Loucy (cell line): ENCODE results near the gene ZNF598.
"Not testable (repeated sequence)": the region's sequence is repeated elsewhere in the genome, so short reads cannot be mapped to it uniquely, and the experiment has no call there.

ENCODE experiments used
- H2AFZ ChIP-seq: fragments of 200-600 bp; sonication (generic); 2 replicates; pipeline ENCODE4 v1.6.0; 2016; ENCODE audit warnings: antibody characterized with exemption, mild to moderate bottlenecking, low read length, moderate library complexity
- H3F3A ChIP-seq: fragments of 200-600 bp; 2 replicates; pipeline ENCODE4 v1.6.0; 2016; ENCODE audit warnings: antibody characterized with exemption, low read depth, mild to moderate bottlenecking
- H3K27me3 ChIP-seq: fragments of 200-600 bp; sonication (generic); 2 replicates; pipeline ENCODE4 v1.6.1; 2014; ENCODE audit warnings: low read length, mild to moderate bottlenecking; ENCODE audit not compliant: insufficient read depth, poor library complexity, severe bottlenecking
- H3K36me3 ChIP-seq: fragments of 200-600 bp; sonication (generic); 2 replicates; pipeline ENCODE4 v1.6.1; 2016; ENCODE audit warnings: low read length; ENCODE audit not compliant: insufficient read depth
- H3K4me1 ChIP-seq: fragments of 200-600 bp; sonication (generic); 2 replicates; pipeline ENCODE4 v1.5.1; 2014; ENCODE audit warnings: low read length, mild to moderate bottlenecking; ENCODE audit not compliant: insufficient read depth, poor library complexity, severe bottlenecking
- H3K4me2 ChIP-seq: fragments of 200-600 bp; sonication (generic); 2 replicates; pipeline ENCODE4 v1.6.0; 2014; ENCODE audit warnings: antibody characterized with exemption, low read length, low read depth, mild to moderate bottlenecking; ENCODE audit not compliant: poor library complexity, severe bottlenecking
- H3K4me3 ChIP-seq: fragments of 200-600 bp; sonication (generic); 2 replicates; pipeline ENCODE4 v1.5.1; 2014; ENCODE audit warnings: low read length, mild to moderate bottlenecking, mixed read lengths; ENCODE audit not compliant: poor library complexity, severe bottlenecking
- H3K79me2 ChIP-seq: fragments of 200-600 bp; sonication (generic); 2 replicates; pipeline ENCODE4 v1.6.1; 2014; ENCODE audit warnings: low read length; ENCODE audit not compliant: insufficient read depth
- H3K9ac ChIP-seq: fragments of 200-600 bp; sonication (generic); 2 replicates; pipeline ENCODE4 v1.6.0; 2014; ENCODE audit warnings: mild to moderate bottlenecking, low read depth, low read length, moderate library complexity; ENCODE audit not compliant: poor library complexity, severe bottlenecking
- H3K9me2 ChIP-seq: fragments of 200-600 bp; sonication (generic); replicated peaks from 2 replicates; pipeline ENCODE4 v1.6.1; 2016; ENCODE audit warnings: low read depth, low read length, mixed read lengths
- H3K9me3 ChIP-seq: fragments of 200-600 bp; sonication (generic); 2 replicates; pipeline ENCODE4 v1.6.1; 2014; ENCODE audit warnings: mild to moderate bottlenecking, antibody characterized with exemption, low read length, low read depth; ENCODE audit not compliant: insufficient read depth
- H4K20me1 ChIP-seq: fragments of 200-600 bp; sonication (generic); 2 replicates; pipeline ENCODE4 v1.6.0; 2014; ENCODE audit warnings: antibody characterized with exemption, low read length, mild to moderate bottlenecking; ENCODE audit not compliant: insufficient read depth, poor library complexity, severe bottlenecking
- EZH2phosphoT487 ChIP-seq: fragments of 200-600 bp; IDR thresholded peaks from 2 replicates; pipeline ENCODE4 v1.6.1; 2018; ENCODE audit warnings: antibody characterized with exemption, mild to moderate bottlenecking, moderate library complexity, borderline replicate concordance
- TF ChIP-seq, protein P1 (sequence below): fragments of 200-600 bp; sonication (generic); conservative IDR thresholded peaks from 2 replicates; pipeline ENCODE4 v1.5.1; 2014; ENCODE audit warnings: mild to moderate bottlenecking, antibody characterized with exemption, low read length

Gene ZNF598

DNA sequence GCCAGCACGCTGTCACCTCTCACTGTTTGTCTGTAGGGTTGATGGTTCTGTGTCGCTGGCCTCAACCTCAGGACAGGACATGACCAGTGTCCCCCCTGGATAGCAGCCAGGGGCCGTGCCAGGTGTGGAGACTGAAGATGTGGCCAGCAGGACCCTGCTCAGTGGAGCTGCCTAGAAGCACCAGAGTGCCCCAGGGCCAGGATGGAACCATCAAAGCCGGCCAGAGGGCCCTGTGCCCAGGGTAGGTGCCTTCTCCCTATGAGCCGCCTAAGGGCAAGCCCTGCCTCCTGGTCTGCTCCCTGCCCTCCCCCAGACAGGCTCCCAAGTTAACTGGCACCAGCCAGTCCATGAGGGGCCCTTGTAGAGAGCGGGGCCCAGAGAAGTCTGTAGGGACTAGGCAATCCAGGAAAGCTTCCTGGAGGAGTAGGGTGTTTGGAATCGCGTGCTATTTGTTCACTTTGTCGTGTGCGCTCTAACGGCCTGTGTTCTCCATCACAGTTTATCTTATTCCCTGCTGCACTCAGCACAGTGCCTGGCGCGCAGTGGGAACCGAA lies 50.8 kb downstream of the ZNF598 start:
- TF ChIP-seq EZH2phosphoT487: no peak
- TF ChIP-seq, protein P1, sequence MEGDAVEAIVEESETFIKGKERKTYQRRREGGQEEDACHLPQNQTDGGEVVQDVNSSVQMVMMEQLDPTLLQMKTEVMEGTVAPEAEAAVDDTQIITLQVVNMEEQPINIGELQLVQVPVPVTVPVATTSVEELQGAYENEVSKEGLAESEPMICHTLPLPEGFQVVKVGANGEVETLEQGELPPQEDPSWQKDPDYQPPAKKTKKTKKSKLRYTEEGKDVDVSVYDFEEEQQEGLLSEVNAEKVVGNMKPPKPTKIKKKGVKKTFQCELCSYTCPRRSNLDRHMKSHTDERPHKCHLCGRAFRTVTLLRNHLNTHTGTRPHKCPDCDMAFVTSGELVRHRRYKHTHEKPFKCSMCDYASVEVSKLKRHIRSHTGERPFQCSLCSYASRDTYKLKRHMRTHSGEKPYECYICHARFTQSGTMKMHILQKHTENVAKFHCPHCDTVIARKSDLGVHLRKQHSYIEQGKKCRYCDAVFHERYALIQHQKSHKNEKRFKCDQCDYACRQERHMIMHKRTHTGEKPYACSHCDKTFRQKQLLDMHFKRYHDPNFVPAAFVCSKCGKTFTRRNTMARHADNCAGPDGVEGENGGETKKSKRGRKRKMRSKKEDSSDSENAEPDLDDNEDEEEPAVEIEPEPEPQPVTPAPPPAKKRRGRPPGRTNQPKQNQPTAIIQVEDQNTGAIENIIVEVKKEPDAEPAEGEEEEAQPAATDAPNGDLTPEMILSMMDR: no peak
- Histone ChIP-seq H3K4me1 (peaks cover 4% of the 10 kb centered on the region), H3K9me3 (no peaks in the 10 kb centered on the region), H3K27me3 (no peaks in the 10 kb centered on the region), H3K79me2 (peaks cover 33% of the 10 kb centered on the region), H3K4me2 (peak overlapping the region; percentile 18), H2AFZ (peak overlapping the region; percentile 92), H3K9me2 (no peaks in the 10 kb centered on the region), H3K36me3 (peaks cover 16% of the 10 kb centered on the region; the same call in 1 of the 2 replicates), H3K9ac (peak overlapping the region; percentile 85), H3F3A (peaks cover 9% of the 10 kb centered on the region; the same call in 1 of the 2 replicates), H4K20me1 (peaks cover 22% of the 10 kb centered on the region), H3K4me3 (peak overlapping the region; percentile 84)

DNA sequence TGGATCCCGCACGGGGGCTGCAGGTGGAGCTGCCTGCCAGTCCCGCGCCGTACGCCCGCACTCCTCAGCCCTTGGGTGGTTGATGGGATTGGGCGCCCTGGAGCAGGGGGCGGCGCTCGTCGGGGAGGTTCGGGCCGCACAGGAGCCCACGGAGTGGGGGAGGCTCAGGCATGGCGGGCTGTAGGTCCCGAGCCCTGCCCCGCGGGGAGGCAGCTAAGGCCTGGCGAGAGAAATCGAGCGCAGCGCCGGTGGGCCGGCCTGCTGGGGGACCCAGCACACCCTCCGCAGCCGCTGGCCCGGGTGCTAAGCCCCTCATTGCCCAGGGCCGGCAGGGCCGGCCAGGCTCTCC lies 51.5 kb downstream of the ZNF598 start:
- Histone ChIP-seq H4K20me1 (peaks cover 16% of the 10 kb centered on the region), H3K36me3 (peaks cover 16% of the 10 kb centered on the region; the same call in 1 of the 2 replicates), H3K79me2 (peaks cover 26% of the 10 kb centered on the region)
- not testable (repeated sequence) for H2AFZ ChIP-seq, H3K9ac ChIP-seq, H3K4me2 ChIP-seq, H3K9me3 ChIP-seq, H3K9me2 ChIP-seq, H3K27me3 ChIP-seq, H3K4me1 ChIP-seq, H3K4me3 ChIP-seq, H3F3A ChIP-seq

DNA sequence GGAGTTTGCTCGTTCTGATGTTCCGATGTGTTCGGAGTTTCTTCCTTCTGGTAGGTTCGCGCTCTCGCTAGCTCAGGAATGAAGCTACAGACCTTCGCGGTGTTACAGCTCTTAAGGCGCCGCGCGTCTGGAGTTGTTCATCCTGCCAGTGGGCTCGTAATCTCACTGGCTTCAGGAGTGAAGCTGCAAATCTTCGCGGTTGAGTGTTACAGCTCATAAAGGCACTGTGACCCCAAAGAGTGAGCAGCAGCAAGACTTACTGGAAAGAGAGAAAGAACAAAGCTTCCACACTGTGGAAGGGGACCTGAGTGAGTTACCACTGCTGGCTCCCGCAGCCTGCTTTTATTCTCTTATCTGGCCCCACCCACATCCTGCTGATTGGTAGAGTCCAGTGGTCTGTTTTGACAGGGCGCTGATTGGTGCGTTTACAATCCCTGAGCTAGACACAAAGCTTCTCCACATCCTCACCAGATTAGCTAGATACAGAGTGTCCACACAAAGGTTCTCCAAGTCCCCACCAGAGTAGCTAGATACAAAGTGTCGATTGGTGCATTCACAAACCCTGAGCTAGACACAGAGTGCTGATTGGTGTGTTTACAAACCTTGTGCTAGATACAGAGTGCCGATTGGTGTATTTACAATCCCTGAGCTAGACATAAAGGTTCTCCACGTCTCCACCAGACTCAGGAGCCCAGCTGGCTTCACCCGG lies 52.0 kb downstream of the ZNF598 start:
- H3K4me3 ChIP-seq, H3K4me1 ChIP-seq, H2AFZ ChIP-seq, H3K4me2 ChIP-seq, H3K9me2 ChIP-seq, H3K9ac ChIP-seq, H3K9me3 ChIP-seq, H3F3A ChIP-seq, H3K27me3 ChIP-seq: not testable (repeated sequence)
- H3K36me3 ChIP-seq: peaks cover 10% of the 10 kb centered on the region; the same call in 1 of the 2 replicates
- H3K79me2 ChIP-seq: peaks cover 21% of the 10 kb centered on the region; the same call in 1 of the 2 replicates
- peaks cover 12% of the 10 kb centered on the region for H4K20me1 ChIP-seq

DNA sequence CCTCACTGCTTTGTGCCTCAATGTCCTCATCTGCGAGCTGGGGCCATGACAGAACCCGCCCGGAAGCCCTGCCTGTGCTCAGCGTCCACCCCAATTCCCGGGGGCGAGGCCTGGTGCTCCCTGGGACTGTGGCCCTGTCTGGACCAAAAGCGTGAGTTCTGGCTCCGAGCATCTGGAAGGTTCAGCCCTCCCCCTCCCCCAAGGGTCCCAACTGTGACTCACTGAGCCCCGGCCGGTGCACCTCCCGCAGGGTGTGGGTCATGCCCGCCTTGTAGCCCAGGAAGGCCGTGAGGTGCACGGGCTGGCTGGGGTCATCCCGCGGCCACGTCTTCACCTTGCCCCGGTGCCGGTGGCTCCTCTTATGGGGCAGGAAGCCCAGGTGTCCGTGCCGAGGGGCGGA lies 55.9 kb downstream of the ZNF598 start:
- no peaks in the 10 kb centered on the region for H3K79me2 ChIP-seq
- H3K9me3 ChIP-seq: no peaks in the 10 kb centered on the region
- H3K4me1 ChIP-seq: no peaks in the 10 kb centered on the region
- no peaks in the 10 kb centered on the region for H3K9me2 ChIP-seq
- TF ChIP-seq EZH2phosphoT487: no peak
- TF ChIP-seq, protein P1: no peak
- no peaks in the 10 kb centered on the region for H4K20me1 ChIP-seq
- H3K27me3 ChIP-seq: no peaks in the 10 kb centered on the region
- no peak overlapping the region for H2AFZ ChIP-seq
- H3K9ac ChIP-seq: no peak overlapping the region
- H3F3A ChIP-seq: no peaks in the 10 kb centered on the region
- H3K36me3 ChIP-seq: no peaks in the 10 kb centered on the region
- H3K4me2 ChIP-seq: no peak overlapping the region
- no peak overlapping the region for H3K4me3 ChIP-seq
